Left ventricle myocardium inferior (tissue), 1 donor: ENCODE measurements around the gene KCNJ6. TPM values are rescaled to one million over a fixed set of nuclear protein-coding genes. Genes with fewer than 3 reads are reported as not detected.

Source experiments
- DNase-seq: peaks from one replicate; pipeline ENCODE4 v3.0.0-alpha.2; 2020
- H3K27ac ChIP-seq: fragments of 200-600 bp; replicated peaks from 2 replicates; pipeline ENCODE4 v1.8.0; 2021
- H3K27me3 ChIP-seq: fragments of 200-600 bp; 2 replicates; pipeline ENCODE4 v1.8.0; 2021; ENCODE audit warnings: low read depth
- H3K36me3 ChIP-seq: fragments of 200-600 bp; 2 replicates; pipeline ENCODE4 v1.8.0; 2021
- H3K4me1 ChIP-seq: fragments of 200-600 bp; 2 replicates; pipeline ENCODE4 v1.8.0; 2021
- H3K4me3 ChIP-seq: fragments of 200-600 bp; 2 replicates; pipeline ENCODE4 v1.8.0; 2021; ENCODE audit warnings: mild to moderate bottlenecking, moderate library complexity
- H3K9me3 ChIP-seq: fragments of 200-600 bp; replicated peaks from 2 replicates; pipeline ENCODE4 v1.8.0; 2021
- intact Hi-C: fragments of 100-400 bp; cut with micrococcal nuclease; formaldehyde crosslinking; loops from one replicate; pipeline ENCODE4 v1.11.0; 2022
- total RNA-seq: library from RNA; stranded (reverse); fragmentation: NEBNext Ultra II Directional; extraction: Animal tissue kit (Norgen Biotek cat#: 25700); gene quantifications from one replicate; pipeline ENCODE4 v1.2.1, GENCODE V29; 2021
- TF ChIP-seq, protein P1 (sequence below): fragments of 200-600 bp; IDR thresholded peaks from 2 replicates; pipeline ENCODE4 v1.8.0; 2021; ENCODE audit warnings: antibody characterized with exemption, mild to moderate bottlenecking, borderline replicate concordance
- donor health status: DM: no; HTN: yes; CAD: no; lungs with severe emphysema.

The KCNJ6 gene
- total RNA-seq, 1 donor from 2014 or later = not detected

DNA sequence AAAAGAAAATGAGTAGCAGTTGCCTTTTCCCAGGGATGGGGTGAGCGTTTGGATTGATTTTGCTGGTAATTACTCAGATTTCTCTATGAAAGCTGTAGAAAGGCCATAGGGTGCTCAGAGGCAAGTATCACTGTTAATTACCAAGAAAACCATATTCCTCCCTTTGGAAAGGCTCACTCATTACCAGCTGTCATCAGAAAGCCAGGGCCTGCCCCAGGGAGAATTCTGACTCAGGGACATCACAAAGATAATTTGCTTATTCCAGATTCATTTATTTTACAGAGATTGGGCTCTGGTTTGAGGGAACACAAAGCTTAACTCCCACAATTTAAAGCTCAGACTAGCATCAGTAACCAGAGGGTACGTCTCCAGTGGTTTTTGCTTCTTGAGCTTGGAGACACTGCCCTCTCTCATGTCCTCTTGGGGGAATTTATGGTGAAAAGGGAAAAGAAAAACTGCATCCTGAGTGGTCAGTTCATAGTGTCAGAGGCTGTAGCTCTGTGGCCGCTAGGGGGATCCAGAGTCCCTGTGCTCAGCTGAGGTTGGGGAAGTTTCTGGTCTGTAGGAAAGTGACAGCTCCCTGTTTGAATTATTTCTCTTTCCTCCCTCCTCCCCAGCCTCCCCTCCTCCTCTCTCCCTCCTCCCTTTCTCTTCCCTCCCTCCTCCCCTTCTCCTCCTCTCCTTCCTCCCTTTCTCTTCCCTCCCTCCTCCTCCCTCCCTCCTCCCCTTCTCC, 204.3 kb downstream of the KCNJ6 start:
- TF ChIP-seq, protein P1, sequence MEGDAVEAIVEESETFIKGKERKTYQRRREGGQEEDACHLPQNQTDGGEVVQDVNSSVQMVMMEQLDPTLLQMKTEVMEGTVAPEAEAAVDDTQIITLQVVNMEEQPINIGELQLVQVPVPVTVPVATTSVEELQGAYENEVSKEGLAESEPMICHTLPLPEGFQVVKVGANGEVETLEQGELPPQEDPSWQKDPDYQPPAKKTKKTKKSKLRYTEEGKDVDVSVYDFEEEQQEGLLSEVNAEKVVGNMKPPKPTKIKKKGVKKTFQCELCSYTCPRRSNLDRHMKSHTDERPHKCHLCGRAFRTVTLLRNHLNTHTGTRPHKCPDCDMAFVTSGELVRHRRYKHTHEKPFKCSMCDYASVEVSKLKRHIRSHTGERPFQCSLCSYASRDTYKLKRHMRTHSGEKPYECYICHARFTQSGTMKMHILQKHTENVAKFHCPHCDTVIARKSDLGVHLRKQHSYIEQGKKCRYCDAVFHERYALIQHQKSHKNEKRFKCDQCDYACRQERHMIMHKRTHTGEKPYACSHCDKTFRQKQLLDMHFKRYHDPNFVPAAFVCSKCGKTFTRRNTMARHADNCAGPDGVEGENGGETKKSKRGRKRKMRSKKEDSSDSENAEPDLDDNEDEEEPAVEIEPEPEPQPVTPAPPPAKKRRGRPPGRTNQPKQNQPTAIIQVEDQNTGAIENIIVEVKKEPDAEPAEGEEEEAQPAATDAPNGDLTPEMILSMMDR = peak; percentile 83
- Histone ChIP-seq H3K4me1 (peaks cover 16% of the 10 kb centered on the region), H3K9me3 (no peaks in the 10 kb centered on the region), H3K27ac (peak overlapping the region; percentile 73), H3K4me3 (no peak overlapping the region), H3K27me3 (no peaks in the 10 kb centered on the region), H3K36me3 (no peaks in the 10 kb centered on the region)
- DNase-seq = peak; percentile 50
- intact Hi-C loops = loop anchor here (10.0 kb wide), 1 partner anchor 193 kb away; no protein-coding TSS in a partner anchor

DNA sequence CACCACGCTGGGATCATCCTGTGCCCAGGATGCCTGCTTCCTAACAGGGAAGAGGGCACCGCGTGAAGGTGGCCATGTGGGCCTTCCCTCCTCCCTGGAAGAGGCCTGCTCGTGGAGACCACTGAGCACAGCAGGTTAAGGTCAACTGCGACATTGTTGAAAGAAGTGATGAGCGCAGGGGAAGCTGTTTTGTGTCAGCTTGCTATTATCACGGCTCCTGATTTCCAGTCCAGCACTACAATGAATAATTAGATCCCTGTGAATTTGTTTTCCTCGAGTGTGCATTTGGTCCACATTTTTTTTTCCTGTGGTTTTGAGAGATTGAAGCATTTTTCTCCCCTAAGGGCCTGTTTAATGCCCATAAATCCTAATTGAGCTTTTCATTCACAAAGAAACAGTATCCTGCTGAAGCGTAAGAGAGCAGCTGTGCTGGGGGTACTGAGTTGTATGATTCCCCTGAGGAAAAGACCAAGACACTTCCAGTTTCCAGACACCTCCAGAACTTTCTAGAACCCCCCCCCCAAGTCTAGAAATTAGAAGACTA, 204.9 kb downstream of the KCNJ6 start:
- Histone ChIP-seq H3K27me3 (no peaks in the 10 kb centered on the region), H3K4me1 (peaks cover 16% of the 10 kb centered on the region), H3K9me3 (no peaks in the 10 kb centered on the region), H3K36me3 (no peaks in the 10 kb centered on the region), H3K4me3 (no peak overlapping the region), H3K27ac (peak overlapping the region; percentile 73)
- no peak for DNase-seq
- TF ChIP-seq, protein P1 = no peak
- intact Hi-C loops = loop anchor here (10.0 kb wide), 1 partner anchor 193 kb away; no protein-coding TSS in a partner anchor

DNA sequence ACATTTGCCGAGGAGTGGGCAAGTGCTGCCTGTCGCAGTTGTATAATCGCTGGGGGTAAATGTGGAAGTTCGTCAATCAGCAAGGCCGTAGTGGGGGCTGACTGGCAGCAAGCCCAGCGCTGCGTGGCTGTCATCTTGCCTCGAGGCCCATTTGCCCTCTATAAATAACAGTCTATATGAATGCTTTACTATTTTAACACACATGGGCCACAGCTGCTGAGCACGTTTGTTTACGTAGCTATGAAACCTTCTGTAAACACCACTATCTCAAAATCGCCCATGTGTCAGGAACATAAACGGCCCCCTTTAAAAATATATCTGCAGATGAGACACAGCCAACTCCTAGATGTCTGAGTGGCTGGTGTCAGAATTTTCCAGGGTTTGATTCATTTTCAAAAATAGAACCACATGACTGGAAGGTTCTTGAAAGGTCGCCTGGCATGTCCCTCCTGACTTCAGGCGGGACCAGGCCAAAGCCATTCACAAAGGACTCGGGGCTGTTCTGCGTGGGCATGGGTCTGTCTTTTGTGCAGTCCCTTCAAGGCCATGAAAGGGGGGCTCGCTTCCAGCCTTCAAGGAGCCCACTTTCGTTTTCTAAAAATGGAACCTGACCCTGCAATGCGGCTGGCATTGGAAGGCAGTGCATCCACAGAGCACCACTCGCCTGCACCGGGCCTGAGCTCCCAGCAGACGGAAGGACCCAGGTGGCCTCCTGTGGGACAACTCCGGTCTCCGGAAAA, 205.5 kb downstream of the KCNJ6 start:
- no peaks in the 10 kb centered on the region for H3K36me3 ChIP-seq
- no peak overlapping the region for H3K4me3 ChIP-seq
- intact Hi-C loops = loop anchor here (10.0 kb wide), 1 partner anchor 194 kb away; no protein-coding TSS in a partner anchor
- peak overlapping the region; percentile 73 for H3K27ac ChIP-seq
- TF ChIP-seq, protein P1 = no peak
- no peak for DNase-seq
- H3K9me3 ChIP-seq = no peaks in the 10 kb centered on the region
- no peaks in the 10 kb centered on the region for H3K27me3 ChIP-seq
- peaks cover 16% of the 10 kb centered on the region for H3K4me1 ChIP-seq

DNA sequence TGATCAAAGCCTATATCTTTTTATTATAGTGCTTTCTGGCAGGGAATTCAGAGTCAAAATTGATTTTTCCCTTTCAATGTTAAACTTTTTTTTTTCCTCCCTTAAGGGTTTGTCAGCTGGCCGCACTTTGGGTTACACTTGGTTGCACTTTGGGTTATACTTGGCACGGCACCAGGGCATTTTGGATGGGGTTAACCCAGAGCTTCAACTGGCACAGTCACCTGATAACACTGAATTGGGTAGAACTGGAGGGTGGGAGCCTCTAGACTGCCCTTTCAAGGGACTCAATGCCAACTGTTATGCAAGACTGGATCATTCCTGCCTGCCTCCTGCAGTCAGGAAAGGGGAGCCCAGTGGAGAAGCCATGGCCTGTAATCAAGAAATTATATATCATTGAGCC, 211.5 kb downstream of the KCNJ6 start:
- Histone ChIP-seq H3K4me3 (no peak overlapping the region), H3K36me3 (no peaks in the 10 kb centered on the region), H3K27ac (no peak overlapping the region), H3K27me3 (no peaks in the 10 kb centered on the region), H3K9me3 (no peaks in the 10 kb centered on the region), H3K4me1 (no peaks in the 10 kb centered on the region)
- TF ChIP-seq, protein P1 = no peak
- intact Hi-C loops = loop anchor here (10.0 kb wide), 1 partner anchor 420 kb away; no protein-coding TSS in a partner anchor
- no peak for DNase-seq

DNA sequence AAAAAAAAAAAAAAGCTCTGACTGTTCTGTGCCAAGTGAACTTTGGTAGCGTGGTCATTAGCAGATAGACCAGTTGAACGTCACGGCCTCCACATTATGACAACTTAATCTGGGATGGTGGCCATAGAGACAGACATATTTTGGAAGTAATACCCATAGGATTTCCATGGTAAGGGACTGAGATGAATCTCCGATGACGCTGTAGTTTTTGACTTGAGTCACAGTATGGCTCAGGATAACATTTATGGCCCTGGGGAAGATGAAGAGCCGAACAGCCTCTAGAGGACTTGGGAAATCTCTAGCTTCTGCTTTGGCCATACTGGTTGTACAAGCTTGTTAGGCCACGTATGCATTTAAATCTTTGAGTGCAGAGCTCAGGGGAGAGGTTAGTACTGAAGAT, 214.0 kb downstream of the KCNJ6 start:
- intact Hi-C loops = loop anchor here (10.0 kb wide), 1 partner anchor 423 kb away; no protein-coding TSS in a partner anchor
- no peaks in the 10 kb centered on the region for H3K36me3 ChIP-seq
- no peak for DNase-seq
- peaks cover 13% of the 10 kb centered on the region for H3K27me3 ChIP-seq
- TF ChIP-seq, protein P1 = no peak
- H3K4me3 ChIP-seq = no peak overlapping the region
- no peaks in the 10 kb centered on the region for H3K9me3 ChIP-seq
- H3K27ac ChIP-seq = no peak overlapping the region
- no peaks in the 10 kb centered on the region for H3K4me1 ChIP-seq
